Muscle layer of duodenum (tissue), 2 donors: ENCODE measurements around the gene ROPN1.

Experiments
- H3K27ac ChIP-seq: one replicate; pipeline ENCODE4 v1.7.0; 2013; ENCODE audit warnings: mild to moderate bottlenecking, low read length
- H3K27me3 ChIP-seq: one replicate; pipeline ENCODE4 v1.7.0; 2013; ENCODE audit warnings: low read depth, mild to moderate bottlenecking, control low read depth, low read length
- H3K36me3 ChIP-seq, 2 donors: one replicate each; pipeline ENCODE4 v1.7.0; 2013; ENCODE audit warnings: low read length in 2 of 2, control low read depth in 1 of 2, mild to moderate bottlenecking in 1 of 2; ENCODE audit not compliant: insufficient read depth in 2 of 2, control insufficient read depth in 1 of 2
- H3K4me1 ChIP-seq, 2 donors: one replicate each; pipeline ENCODE4 v1.7.0; 2013; ENCODE audit warnings: low read length in 2 of 2, mild to moderate bottlenecking in 2 of 2, control low read depth in 1 of 2, moderate library complexity in 1 of 2; ENCODE audit not compliant: insufficient read depth in 2 of 2, control insufficient read depth in 1 of 2
- H3K4me3 ChIP-seq, 2 donors: one replicate each; pipeline ENCODE4 v1.7.0; 2013; ENCODE audit warnings: low read length in 2 of 2, low read depth in 1 of 2, mild to moderate bottlenecking in 1 of 2
- H3K9me3 ChIP-seq, 2 donors: one replicate each; pipeline ENCODE4 v1.7.0; 2013; ENCODE audit warnings: low read length in 2 of 2, control low read depth in 1 of 2, mild to moderate bottlenecking in 1 of 2; ENCODE audit not compliant: control insufficient read depth in 1 of 2
- donor health status: healthy.

The ROPN1 gene

DNA sequence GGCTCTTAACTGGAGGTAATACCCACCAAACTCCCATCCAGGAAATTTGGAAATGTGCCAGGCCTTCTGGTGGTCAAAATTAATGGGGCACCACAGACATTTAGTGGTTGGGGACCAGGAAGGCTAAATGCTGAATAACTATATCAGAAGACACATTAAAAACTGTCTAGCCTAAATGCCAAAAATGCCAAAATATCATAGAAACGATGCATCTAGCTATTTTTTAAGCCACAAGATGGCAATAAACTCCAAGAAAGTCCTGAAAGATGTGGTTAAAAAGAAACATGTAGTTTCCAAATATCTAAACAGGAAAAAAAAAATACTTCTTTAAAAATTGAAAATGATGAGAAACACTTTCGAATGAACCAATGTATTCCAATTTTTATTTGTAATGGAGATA, 50.8 kb downstream of the ROPN1 start:
- no peaks in the 10 kb centered on the region for H3K27me3 ChIP-seq
- no peak overlapping the region for H3K4me3 ChIP-seq
- H3K27ac ChIP-seq: no peak overlapping the region
- H3K4me1 ChIP-seq: no peaks in the 10 kb centered on the region
- H3K9me3 ChIP-seq: no peaks in the 10 kb centered on the region
- peaks cover 9 to 16% of the 10 kb centered on the region in 2 donors for H3K36me3 ChIP-seq

DNA sequence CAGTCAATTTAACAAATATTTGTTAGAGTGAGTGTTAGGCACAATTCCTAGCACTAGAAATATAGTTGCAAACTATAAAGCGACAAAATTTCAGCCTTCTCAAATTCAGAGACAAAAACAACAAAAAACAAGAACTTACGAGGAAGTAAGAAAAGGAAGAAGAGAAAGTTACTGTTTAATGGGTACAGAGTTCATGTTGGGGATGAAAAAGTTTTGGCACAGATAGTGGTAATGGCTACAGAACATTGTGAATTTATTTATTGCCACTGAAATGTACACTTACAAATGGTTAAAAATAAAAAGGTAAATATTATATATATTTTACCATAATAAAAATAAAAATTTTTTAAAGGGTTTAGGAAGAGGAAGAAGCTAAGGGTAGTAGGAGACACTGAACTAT, 52.2 kb downstream of the ROPN1 start:
- Histone ChIP-seq H3K27ac (no peak overlapping the region), H3K36me3 (peaks cover 9 to 16% of the 10 kb centered on the region in 2 donors), H3K27me3 (no peaks in the 10 kb centered on the region), H3K4me3 (no peak overlapping the region), H3K9me3 (no peaks in the 10 kb centered on the region), H3K4me1 (no peaks in the 10 kb centered on the region)

DNA sequence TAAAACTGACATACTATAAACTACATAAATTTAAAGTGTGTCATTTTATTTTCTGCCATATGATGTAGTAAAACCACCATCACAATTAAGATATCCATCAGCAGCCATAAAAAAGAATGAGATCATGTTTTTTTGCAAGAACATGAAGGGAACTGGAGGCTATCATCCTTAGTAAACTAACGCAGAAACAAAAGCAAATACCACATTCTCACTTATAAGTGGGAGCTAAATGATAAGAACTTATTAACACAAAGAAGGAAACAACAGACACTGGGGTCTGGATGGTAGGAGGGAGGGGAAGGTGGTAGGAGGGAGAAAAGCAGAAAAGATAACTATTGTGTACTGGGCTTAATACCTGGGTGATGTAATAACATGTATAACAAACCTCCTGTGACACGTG, 55.5 kb downstream of the ROPN1 start:
- Histone ChIP-seq H3K36me3 (peaks cover 0 to 9% of the 10 kb centered on the region in 2 donors), H3K9me3 (no peaks in the 10 kb centered on the region), H3K4me1 (no peaks in the 10 kb centered on the region), H3K4me3 (no peak overlapping the region), H3K27me3 (no peaks in the 10 kb centered on the region), H3K27ac (no peak overlapping the region)

DNA sequence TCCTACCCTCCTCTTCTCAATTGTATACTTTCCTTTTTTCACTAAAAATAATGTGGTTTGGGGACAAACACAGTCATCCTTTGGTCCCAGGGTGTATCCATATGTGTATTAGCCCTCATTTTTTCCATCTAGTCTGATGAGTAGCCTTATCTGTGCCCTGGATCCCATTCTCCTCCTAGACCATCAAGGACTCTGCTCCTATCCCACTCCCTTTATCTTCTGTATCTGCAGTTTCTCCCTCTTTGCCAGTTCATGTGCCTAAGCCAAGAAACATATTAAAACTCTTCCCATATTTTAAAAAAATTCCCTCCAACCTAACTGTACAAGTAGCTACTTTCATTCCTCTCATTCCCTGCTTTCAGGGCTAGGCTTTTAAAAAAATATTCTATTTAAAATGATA, 56.1 kb downstream of the ROPN1 start:
- Histone ChIP-seq H3K27me3 (no peaks in the 10 kb centered on the region), H3K4me1 (no peaks in the 10 kb centered on the region), H3K9me3 (no peaks in the 10 kb centered on the region), H3K4me3 (no peak overlapping the region), H3K36me3 (peaks cover 4 to 11% of the 10 kb centered on the region in 2 donors), H3K27ac (no peak overlapping the region)

DNA sequence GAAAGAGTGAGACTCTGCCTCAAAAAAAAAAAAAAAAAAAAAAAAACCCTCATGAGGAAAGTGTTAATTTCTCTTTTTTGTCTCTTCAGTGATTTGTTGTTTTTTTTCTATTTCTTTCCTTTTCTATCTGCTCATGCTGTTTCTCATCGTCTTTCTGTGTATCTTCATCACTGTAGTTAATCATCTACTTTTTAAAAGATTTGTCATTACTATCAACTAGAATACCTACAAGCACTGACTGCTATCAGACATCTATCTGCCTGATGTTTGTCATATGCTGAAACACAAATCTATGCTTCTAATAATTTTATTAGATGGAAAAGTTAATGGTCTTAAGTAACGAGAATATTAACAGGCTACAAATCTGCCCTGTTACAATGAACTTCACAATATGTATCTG, 57.7 kb downstream of the ROPN1 start:
- no peak overlapping the region for H3K27ac ChIP-seq
- no peaks in the 10 kb centered on the region for H3K27me3 ChIP-seq
- no peaks in the 10 kb centered on the region for H3K4me1 ChIP-seq
- H3K9me3 ChIP-seq: no peaks in the 10 kb centered on the region
- H3K36me3 ChIP-seq: peaks cover 9 to 12% of the 10 kb centered on the region in 2 donors
- no peak overlapping the region for H3K4me3 ChIP-seq

DNA sequence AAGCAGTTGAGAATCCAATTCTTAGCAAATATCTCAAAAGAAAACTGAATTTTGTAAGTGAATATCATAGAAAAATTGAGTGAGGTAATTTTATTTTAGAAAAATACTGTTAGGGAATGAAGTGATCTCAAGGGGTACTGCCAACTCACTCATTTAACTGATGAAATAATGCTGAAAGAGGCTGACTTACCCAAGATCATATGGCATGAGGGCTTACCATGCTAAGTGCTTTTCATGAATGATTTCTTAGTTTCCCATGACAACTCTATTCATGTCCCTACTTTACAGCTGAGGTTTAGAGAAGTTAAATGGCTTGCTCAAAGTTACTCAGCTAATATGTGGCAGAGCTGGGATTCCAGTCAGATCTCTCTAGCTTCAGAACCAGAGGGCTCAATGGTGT, 61.5 kb downstream of the ROPN1 start:
- Histone ChIP-seq H3K27ac (no peak overlapping the region), H3K4me1 (no peaks in the 10 kb centered on the region), H3K4me3 (no peak overlapping the region), H3K36me3 (peaks cover 9 to 12% of the 10 kb centered on the region in 2 donors), H3K9me3 (no peaks in the 10 kb centered on the region), H3K27me3 (no peaks in the 10 kb centered on the region)

DNA sequence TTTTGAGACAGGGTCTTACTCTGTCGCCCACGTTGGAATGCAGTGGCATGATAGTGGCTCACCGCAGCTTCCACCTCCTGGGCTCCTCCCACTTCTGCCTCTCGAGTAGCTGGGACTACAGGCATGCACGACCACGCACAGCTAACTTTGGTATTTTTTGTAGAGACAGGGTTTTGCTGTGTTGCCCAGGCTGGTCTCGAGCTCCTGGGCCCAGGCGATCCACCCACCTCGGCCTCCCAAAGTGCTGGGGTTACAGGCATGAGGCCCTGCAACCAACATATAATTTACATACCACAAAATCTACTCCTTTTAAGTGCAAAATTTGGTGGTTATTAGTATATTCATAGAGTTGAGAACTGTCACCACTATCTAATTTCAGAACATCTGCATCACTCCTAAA, 62.6 kb downstream of the ROPN1 start:
- Histone ChIP-seq H3K27ac (no peak overlapping the region), H3K36me3 (peaks cover 9 to 16% of the 10 kb centered on the region in 2 donors), H3K9me3 (no peaks in the 10 kb centered on the region), H3K27me3 (no peaks in the 10 kb centered on the region), H3K4me3 (no peak overlapping the region), H3K4me1 (no peaks in the 10 kb centered on the region)

DNA sequence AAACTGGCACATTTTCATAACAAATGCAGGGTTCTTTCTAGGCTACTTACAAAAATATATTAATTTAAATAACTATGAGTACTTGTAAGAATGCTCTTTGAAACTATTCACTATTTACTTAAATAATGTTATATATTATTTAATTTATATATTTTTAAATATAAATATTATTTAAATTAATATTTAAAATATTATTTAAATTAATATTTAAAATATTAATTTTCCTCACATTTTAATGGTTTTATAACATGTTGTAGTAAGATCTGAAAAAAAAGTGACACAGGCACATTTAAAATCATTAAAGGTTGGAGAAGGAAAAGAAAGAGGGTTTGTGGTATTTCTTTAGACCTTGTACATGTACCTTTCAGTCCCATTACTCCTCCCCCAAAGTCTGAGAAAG, 65.5 kb downstream of the ROPN1 start:
- Histone ChIP-seq H3K4me1 (no peaks in the 10 kb centered on the region), H3K27me3 (no peaks in the 10 kb centered on the region), H3K4me3 (no peak overlapping the region), H3K9me3 (peaks cover 0 to 3% of the 10 kb centered on the region in 2 donors), H3K27ac (no peak overlapping the region), H3K36me3 (peaks cover 14 to 26% of the 10 kb centered on the region in 2 donors)

DNA sequence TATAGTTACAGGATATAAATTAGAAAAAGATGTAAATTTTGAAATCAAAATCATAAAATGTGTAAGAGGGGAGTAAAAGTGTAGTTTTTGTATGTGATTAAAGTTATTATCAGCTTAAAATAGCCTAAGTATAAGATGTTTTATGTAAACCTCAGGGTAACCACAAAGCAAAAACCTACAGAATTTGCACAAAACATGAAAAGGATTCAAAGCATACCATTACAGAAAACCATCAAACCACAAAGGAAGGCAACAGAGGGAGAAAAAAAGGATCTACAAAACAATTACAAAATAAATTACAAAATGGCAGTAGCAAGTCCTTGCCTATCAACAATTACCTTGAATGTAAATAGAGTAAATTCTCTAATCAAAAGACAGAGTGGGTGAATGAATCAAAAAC, 71.1 kb downstream of the ROPN1 start:
- no peaks in the 10 kb centered on the region for H3K27me3 ChIP-seq
- peaks cover 7 to 34% of the 10 kb centered on the region in 2 donors for H3K36me3 ChIP-seq
- no peak overlapping the region for H3K4me3 ChIP-seq
- H3K4me1 ChIP-seq: no peaks in the 10 kb centered on the region
- H3K9me3 ChIP-seq: peaks cover 6 to 15% of the 10 kb centered on the region in 2 donors
- H3K27ac ChIP-seq: no peak overlapping the region

DNA sequence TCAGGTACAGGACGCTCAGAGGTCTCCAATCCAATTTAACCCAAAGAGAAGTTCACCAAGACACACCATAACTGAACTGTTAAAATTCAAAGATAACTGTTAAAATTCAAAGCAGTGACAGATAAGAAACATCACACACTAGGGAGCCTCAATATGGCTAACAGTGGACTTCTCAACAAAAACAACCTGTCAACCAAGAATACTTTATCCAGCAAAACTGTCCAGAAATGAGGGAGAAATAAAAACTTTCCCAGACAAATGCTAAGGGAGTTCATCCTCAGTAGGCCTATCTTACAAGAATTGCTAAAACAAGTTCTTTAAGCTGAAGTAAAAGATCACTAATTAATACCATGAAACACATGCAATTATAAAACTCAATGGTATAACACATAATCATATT, 71.5 kb downstream of the ROPN1 start:
- H3K9me3 ChIP-seq: peaks cover 6 to 15% of the 10 kb centered on the region in 2 donors
- H3K27ac ChIP-seq: no peak overlapping the region
- H3K4me1 ChIP-seq: no peaks in the 10 kb centered on the region
- no peak overlapping the region for H3K4me3 ChIP-seq
- peaks cover 7 to 34% of the 10 kb centered on the region in 2 donors for H3K36me3 ChIP-seq
- no peaks in the 10 kb centered on the region for H3K27me3 ChIP-seq

DNA sequence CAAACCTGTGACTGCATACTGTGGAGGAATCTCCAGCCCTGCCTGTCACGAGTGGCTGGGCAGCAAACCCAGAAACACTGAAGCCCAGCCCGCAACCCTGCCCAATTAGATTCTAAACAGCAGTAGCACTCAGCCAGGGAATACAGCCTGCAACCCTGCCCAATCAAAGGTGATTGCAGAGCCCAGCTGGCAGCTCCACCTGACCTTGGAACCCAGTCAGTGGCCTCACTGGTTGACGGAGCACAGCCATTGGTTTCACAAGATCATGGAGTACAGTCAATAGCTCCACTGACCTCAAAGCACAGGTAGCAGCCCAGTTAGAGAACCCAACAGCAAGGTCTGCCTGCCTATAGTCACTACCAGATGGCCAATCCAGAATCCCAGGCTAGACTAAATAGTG, 72.6 kb downstream of the ROPN1 start:
- no peaks in the 10 kb centered on the region for H3K4me1 ChIP-seq
- H3K9me3 ChIP-seq: peaks cover 6 to 15% of the 10 kb centered on the region in 2 donors
- peaks cover 12 to 36% of the 10 kb centered on the region in 2 donors for H3K36me3 ChIP-seq
- no peak overlapping the region for H3K4me3 ChIP-seq
- no peak overlapping the region for H3K27ac ChIP-seq
- H3K27me3 ChIP-seq: no peaks in the 10 kb centered on the region
